OCI-LY7 (cell line): ENCODE data around the gene RNF213.

ENCODE experiments used
- CTCF ChIP-seq: fragments of 200-600 bp; sonication (generic); conservative IDR thresholded peaks from 2 replicates; pipeline ENCODE4 v1.5.1; 2014; ENCODE audit warnings: mild to moderate bottlenecking, antibody characterized with exemption, low read length, moderate library complexity, mixed read lengths
- EZH2phosphoT487 ChIP-seq: fragments of 200-600 bp; sonication (generic); IDR thresholded peaks from 2 replicates; pipeline ENCODE4 v1.6.1; 2018; ENCODE audit warnings: low read depth, borderline replicate concordance, mild to moderate bottlenecking, mixed run types, antibody characterized with exemption, low read length, moderate library complexity, mixed read lengths

DNA sequence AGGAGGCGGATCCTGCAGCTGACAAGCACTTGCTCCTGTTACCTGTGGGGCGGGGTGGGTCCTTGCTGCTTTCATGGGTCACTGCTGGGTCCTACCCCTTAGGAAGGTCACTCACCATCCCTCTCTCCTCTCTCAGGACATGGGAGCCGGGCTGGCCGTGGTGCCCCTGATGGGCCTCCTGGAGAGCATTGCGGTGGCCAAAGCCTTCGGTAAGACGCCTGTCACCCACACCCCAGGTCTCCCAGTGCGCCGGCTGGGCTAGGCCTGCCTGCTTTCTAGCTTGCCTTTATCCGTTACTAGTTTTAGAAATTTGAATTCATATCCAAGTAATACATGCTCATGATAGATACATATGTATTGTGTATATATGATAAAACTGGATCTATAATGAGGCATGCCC lies 23.3 kb upstream of the RNF213 start:
- TF ChIP-seq CTCF (no peak), EZH2phosphoT487 (no peak)
